Liver (tissue), 9 donors: ENCODE measurements around the gene PHKG2. TPM values are rescaled to one million over a fixed set of nuclear protein-coding genes. Genes with fewer than 3 reads are reported as not detected.

Experiments used
- DNase-seq: peaks from one replicate; pipeline ENCODE4 v3.0.0-alpha.2; 2017; ENCODE audit warnings: low spot score
- H3K27ac ChIP-seq, 2 donors: one replicate each; pipeline ENCODE4 v1.7.0; 2013; ENCODE audit warnings: inconsistent platforms in 2 of 2, low read length in 2 of 2, control low read depth in 1 of 2, low read depth in 1 of 2, mild to moderate bottlenecking in 1 of 2
- H3K27me3 ChIP-seq, 4 donors: one replicate each; pipeline versions ENCODE4 v1.6.1 to v1.7.0; 2013; ENCODE audit warnings: low read length in 3 of 4, inconsistent platforms in 1 of 4, mild to moderate bottlenecking in 1 of 4, moderate library complexity in 1 of 4; ENCODE audit not compliant: control insufficient read depth in 4 of 4, insufficient read depth in 4 of 4
- H3K36me3 ChIP-seq, 4 donors: one replicate each; pipeline versions ENCODE4 v1.6.1 to v1.7.0; 2013; ENCODE audit warnings: low read length in 3 of 4, mild to moderate bottlenecking in 3 of 4, low read depth in 1 of 4, moderate library complexity in 1 of 4; ENCODE audit not compliant: control insufficient read depth in 4 of 4, insufficient read depth in 3 of 4
- H3K4me1 ChIP-seq, 4 donors: one replicate each; pipeline versions ENCODE4 v1.6.1 to v1.7.0; 2013; ENCODE audit warnings: low read length in 3 of 4, mild to moderate bottlenecking in 3 of 4, moderate library complexity in 1 of 4; ENCODE audit not compliant: control insufficient read depth in 4 of 4, insufficient read depth in 4 of 4
- H3K4me3 ChIP-seq, 3 donors: one replicate each; pipeline versions ENCODE4 v1.6.1 to v1.7.0; 2013; ENCODE audit warnings: low read length in 3 of 3, control low read depth in 1 of 3, low read depth in 1 of 3, mild to moderate bottlenecking in 1 of 3
- H3K9ac ChIP-seq, 2 donors: one replicate each; pipeline ENCODE4 v1.7.0; 2013; ENCODE audit warnings: low read length in 2 of 2, mild to moderate bottlenecking in 2 of 2, moderate library complexity in 2 of 2, control low read depth in 1 of 2, low read depth in 1 of 2
- H3K9me3 ChIP-seq, 4 donors: one replicate each; pipeline versions ENCODE4 v1.6.1 to v1.7.0; 2013; ENCODE audit warnings: low read length in 3 of 4; ENCODE audit not compliant: control insufficient read depth in 4 of 4
- EGR1 ChIP-seq, 2 donors: IDR thresholded peaks; 2 replicates each; pipeline ENCODE4 v1.6.1; 2016 to 2018; ENCODE audit warnings: antibody characterized with exemption in 2 of 2, low read depth in 2 of 2
- FOXA1 ChIP-seq: IDR thresholded peaks from 2 replicates; pipeline ENCODE4 v1.6.1; 2016; ENCODE audit warnings: antibody characterized with exemption
- FOXA2 ChIP-seq: IDR thresholded peaks from 2 replicates; pipeline ENCODE4 v1.6.1; 2016; ENCODE audit warnings: antibody characterized with exemption
- GABPA ChIP-seq, 2 donors: IDR thresholded peaks in 1 of 2; conservative IDR thresholded peaks in 1 of 2; 2 replicates each; pipeline ENCODE4 v1.6.1; 2016; ENCODE audit warnings: antibody characterized with exemption in 2 of 2, mild to moderate bottlenecking in 1 of 2, moderate library complexity in 1 of 2
- HNF4A ChIP-seq, 2 donors: conservative IDR thresholded peaks; 2 replicates each; pipeline ENCODE4 v1.6.1; 2016; ENCODE audit warnings: antibody characterized with exemption in 2 of 2, mild to moderate bottlenecking in 2 of 2
- HNF4G ChIP-seq: IDR thresholded peaks from 2 replicates; pipeline ENCODE4 v1.6.1; 2016; ENCODE audit warnings: antibody characterized with exemption
- JUND ChIP-seq, 2 donors: IDR thresholded peaks; 2 replicates each; pipeline ENCODE4 v1.6.1; 2016; ENCODE audit warnings: antibody characterized with exemption in 2 of 2
- MAX ChIP-seq: IDR thresholded peaks from 2 replicates; pipeline ENCODE4 v1.6.1; 2016; ENCODE audit warnings: antibody characterized with exemption
- NR2F2 ChIP-seq: IDR thresholded peaks from 2 replicates; pipeline ENCODE4 v1.6.1; 2016; ENCODE audit warnings: antibody characterized with exemption
- RAD21 ChIP-seq, 2 donors: IDR thresholded peaks; 2 replicates each; pipeline ENCODE4 v1.6.1; 2016; ENCODE audit warnings: antibody characterized with exemption in 2 of 2, mild to moderate bottlenecking in 2 of 2
- RXRA ChIP-seq, 2 donors: IDR thresholded peaks; 2 replicates each; pipeline ENCODE4 v1.6.1; 2017 to 2018; ENCODE audit warnings: antibody characterized with exemption in 2 of 2, mild to moderate bottlenecking in 1 of 2
- SP1 ChIP-seq: IDR thresholded peaks from 2 replicates; pipeline ENCODE4 v1.6.1; 2018; ENCODE audit warnings: antibody characterized with exemption, mild to moderate bottlenecking
- TAF1 ChIP-seq: conservative IDR thresholded peaks from 2 replicates; pipeline ENCODE4 v1.6.1; 2016; ENCODE audit warnings: antibody characterized with exemption, mild to moderate bottlenecking
- YY1 ChIP-seq: IDR thresholded peaks from 2 replicates; pipeline ENCODE4 v1.6.1; 2016; ENCODE audit warnings: antibody characterized with exemption, mild to moderate bottlenecking
- ZBTB33 ChIP-seq: IDR thresholded peaks from 2 replicates; pipeline ENCODE4 v1.6.1; 2016; ENCODE audit warnings: antibody characterized with exemption
- WGBS: extraction: QIAGEN DNeasy Blood & Tissue Kit; methylation state at CpG from one replicate; pipeline ENCODE4 v1.1.7; 2013; 5-methylcytosine and 5-hydroxymethylcytosine counted together
- polyA plus RNA-seq, 2 donors: library from polyadenylated mRNA; stranded (reverse) in 1 of 2; unstranded in 1 of 2; fragments of 200-250 nt in 1 of 2; fragments of >200 nt in 1 of 2; fragmentation: Nextera tagmentation in 1 of 2; extraction: Ambion mirVana in 1 of 2; gene quantifications; one replicate each; pipeline versions ENCODE4 v1.2.1 to v1.2.3, GENCODE V29; 2013 to 2015
- total RNA-seq, 2 donors: library from RNA; depleted of rRNA; stranded (reverse); fragments of >200 nt; gene quantifications; one replicate each; pipeline ENCODE4 v1.2.3, GENCODE V29; 2014
- TF ChIP-seq, protein P1 (sequence below): IDR thresholded peaks from 2 replicates; pipeline ENCODE4 v1.6.1; 2016; ENCODE audit warnings: antibody characterized with exemption
- TF ChIP-seq, protein P2 (sequence below): IDR thresholded peaks from 2 replicates; pipeline ENCODE4 v1.6.1; 2016; ENCODE audit warnings: antibody characterized with exemption, mild to moderate bottlenecking
- TF ChIP-seq, protein P3 (sequence below): fragments of 150-350 bp; IDR thresholded peaks from 2 replicates; pipeline ENCODE4 v1.5.1; 2017; ENCODE audit warnings: improper control_type of control experiment, low read depth, low read length; ENCODE audit not compliant: missing input control
- donor health status: healthy.
- donor health status: healthy.
- donor health status: healthy.
- donor health status: healthy.
- donor health status: healthy.

The PHKG2 gene
- total and polyA plus RNA-seq, 4 donors = 9.2 to 21.2 (median 17.9) TPM

DNA sequence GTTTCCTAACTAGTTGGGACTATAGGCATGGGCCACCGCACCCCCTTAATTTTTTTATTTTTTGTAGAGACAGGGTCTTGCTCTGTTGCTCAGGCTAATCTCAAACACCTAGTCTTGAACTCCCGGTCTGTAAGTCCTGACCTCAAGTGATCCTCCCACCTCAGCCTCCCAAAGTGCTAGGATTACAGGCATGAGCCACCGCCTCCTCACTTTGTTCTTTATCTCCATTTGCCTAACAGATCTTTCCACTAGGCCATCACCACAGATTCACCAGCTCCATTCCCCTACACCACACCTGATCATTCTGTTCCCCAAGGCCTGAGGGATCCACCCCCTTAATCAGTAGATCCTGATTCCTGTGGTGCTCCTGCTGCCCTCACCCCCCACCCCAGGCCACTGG lies 46.4 kb downstream of the PHKG2 start:
- Histone ChIP-seq H3K36me3 (no peaks in the 10 kb centered on the region), H3K4me3 (no peak overlapping the region), H3K27me3 (no peaks in the 10 kb centered on the region), H3K9ac (no peak overlapping the region), H3K4me1 (no peaks in the 10 kb centered on the region), H3K27ac (no peak overlapping the region), H3K9me3 (no peaks in the 10 kb centered on the region)
- TF ChIP-seq NR2F2 (no peak), RXRA (IDR thresholded peaks at IDR 0.05) (no peak), TAF1 (no peak), GABPA (IDR thresholded peaks at IDR 0.05 in 1 of 2, conservative IDR thresholded peaks at IDR 0.05 in 1 of 2) (no peak), HNF4G (no peak), JUND (IDR thresholded peaks at IDR 0.05) (no peak), HNF4A (conservative IDR thresholded peaks at IDR 0.05) (no peak), YY1 (no peak), FOXA2 (no peak), EGR1 (IDR thresholded peaks at IDR 0.05; ENCODE audit: low read depth in 2 of 2) (no peak), MAX (no peak), ZBTB33 (no peak), SP1 (no peak), FOXA1 (no peak), RAD21 (IDR thresholded peaks at IDR 0.05) (no peak)
- TF ChIP-seq, protein P1, sequence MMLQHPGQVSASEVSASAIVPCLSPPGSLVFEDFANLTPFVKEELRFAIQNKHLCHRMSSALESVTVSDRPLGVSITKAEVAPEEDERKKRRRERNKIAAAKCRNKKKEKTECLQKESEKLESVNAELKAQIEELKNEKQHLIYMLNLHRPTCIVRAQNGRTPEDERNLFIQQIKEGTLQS = no peak
- TF ChIP-seq, protein P2, sequence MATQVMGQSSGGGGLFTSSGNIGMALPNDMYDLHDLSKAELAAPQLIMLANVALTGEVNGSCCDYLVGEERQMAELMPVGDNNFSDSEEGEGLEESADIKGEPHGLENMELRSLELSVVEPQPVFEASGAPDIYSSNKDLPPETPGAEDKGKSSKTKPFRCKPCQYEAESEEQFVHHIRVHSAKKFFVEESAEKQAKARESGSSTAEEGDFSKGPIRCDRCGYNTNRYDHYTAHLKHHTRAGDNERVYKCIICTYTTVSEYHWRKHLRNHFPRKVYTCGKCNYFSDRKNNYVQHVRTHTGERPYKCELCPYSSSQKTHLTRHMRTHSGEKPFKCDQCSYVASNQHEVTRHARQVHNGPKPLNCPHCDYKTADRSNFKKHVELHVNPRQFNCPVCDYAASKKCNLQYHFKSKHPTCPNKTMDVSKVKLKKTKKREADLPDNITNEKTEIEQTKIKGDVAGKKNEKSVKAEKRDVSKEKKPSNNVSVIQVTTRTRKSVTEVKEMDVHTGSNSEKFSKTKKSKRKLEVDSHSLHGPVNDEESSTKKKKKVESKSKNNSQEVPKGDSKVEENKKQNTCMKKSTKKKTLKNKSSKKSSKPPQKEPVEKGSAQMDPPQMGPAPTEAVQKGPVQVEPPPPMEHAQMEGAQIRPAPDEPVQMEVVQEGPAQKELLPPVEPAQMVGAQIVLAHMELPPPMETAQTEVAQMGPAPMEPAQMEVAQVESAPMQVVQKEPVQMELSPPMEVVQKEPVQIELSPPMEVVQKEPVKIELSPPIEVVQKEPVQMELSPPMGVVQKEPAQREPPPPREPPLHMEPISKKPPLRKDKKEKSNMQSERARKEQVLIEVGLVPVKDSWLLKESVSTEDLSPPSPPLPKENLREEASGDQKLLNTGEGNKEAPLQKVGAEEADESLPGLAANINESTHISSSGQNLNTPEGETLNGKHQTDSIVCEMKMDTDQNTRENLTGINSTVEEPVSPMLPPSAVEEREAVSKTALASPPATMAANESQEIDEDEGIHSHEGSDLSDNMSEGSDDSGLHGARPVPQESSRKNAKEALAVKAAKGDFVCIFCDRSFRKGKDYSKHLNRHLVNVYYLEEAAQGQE = no peak
- TF ChIP-seq, protein P3, sequence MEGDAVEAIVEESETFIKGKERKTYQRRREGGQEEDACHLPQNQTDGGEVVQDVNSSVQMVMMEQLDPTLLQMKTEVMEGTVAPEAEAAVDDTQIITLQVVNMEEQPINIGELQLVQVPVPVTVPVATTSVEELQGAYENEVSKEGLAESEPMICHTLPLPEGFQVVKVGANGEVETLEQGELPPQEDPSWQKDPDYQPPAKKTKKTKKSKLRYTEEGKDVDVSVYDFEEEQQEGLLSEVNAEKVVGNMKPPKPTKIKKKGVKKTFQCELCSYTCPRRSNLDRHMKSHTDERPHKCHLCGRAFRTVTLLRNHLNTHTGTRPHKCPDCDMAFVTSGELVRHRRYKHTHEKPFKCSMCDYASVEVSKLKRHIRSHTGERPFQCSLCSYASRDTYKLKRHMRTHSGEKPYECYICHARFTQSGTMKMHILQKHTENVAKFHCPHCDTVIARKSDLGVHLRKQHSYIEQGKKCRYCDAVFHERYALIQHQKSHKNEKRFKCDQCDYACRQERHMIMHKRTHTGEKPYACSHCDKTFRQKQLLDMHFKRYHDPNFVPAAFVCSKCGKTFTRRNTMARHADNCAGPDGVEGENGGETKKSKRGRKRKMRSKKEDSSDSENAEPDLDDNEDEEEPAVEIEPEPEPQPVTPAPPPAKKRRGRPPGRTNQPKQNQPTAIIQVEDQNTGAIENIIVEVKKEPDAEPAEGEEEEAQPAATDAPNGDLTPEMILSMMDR = no peak
- 97% methylated on average over 3 of the region's 3 CpGs for WGBS
- no peak for DNase-seq
